Heart left ventricle (tissue), 16 donors: ENCODE measurements around the gene TDRD9. TPM values are rescaled to one million over a fixed set of nuclear protein-coding genes. Genes with fewer than 3 reads are reported as not detected.

Source experiments
- ATAC-seq, 4 donors: fragments of 200-7000 bp; cut with Tn5 transposase; one replicate each; pipeline ENCODE4 v1.9.1; 2020 to 2022; ENCODE audit warnings: moderate library complexity in 4 of 4, mild to moderate bottlenecking in 3 of 4, moderate number of reproducible peaks in 1 of 4
- DNase-seq, 5 donors: peaks; one replicate each; pipeline ENCODE4 v3.0.0-alpha.2; 2020
- H3K27ac ChIP-seq, 12 donors: fragments of 200-600 bp; sonication (generic) in 4 of 12; one replicate each; pipeline versions ENCODE4 v1.5.0 to v1.8.0; 2016 to 2022; ENCODE audit warnings: mild to moderate bottlenecking in 2 of 12
- H3K27me3 ChIP-seq, 9 donors: fragments of 200-600 bp; sonication (generic) in 2 of 9; one replicate each; pipeline versions ENCODE4 v1.5.1 to v1.8.0; 2016 to 2022; ENCODE audit warnings: mild to moderate bottlenecking in 3 of 9
- H3K36me3 ChIP-seq, 9 donors: fragments of 200-600 bp; sonication (generic) in 2 of 9; one replicate each; pipeline versions ENCODE4 v1.5.0 to v1.8.0; 2018 to 2022; ENCODE audit warnings: mild to moderate bottlenecking in 2 of 9
- H3K4me1 ChIP-seq, 12 donors: fragments of 200-600 bp; sonication (generic) in 4 of 12; one replicate each; pipeline versions ENCODE4 v1.5.0 to v1.8.0; 2016 to 2022; ENCODE audit warnings: mild to moderate bottlenecking in 3 of 12
- H3K4me3 ChIP-seq, 12 donors: fragments of 200-600 bp; sonication (generic) in 4 of 12; one replicate each; pipeline versions ENCODE4 v1.5.0 to v1.8.0; 2017 to 2022; ENCODE audit warnings: mild to moderate bottlenecking in 9 of 12, moderate library complexity in 4 of 12
- H3K9me3 ChIP-seq, 12 donors: fragments of 200-600 bp; sonication (generic) in 4 of 12; one replicate each; pipeline versions ENCODE4 v1.5.0 to v1.8.0; 2016 to 2022; ENCODE audit warnings: mild to moderate bottlenecking in 1 of 12
- POLR2A ChIP-seq, 2 donors: fragments of 450-650 bp; IDR thresholded peaks; one replicate each; pipeline ENCODE4 v1.6.1; 2017; ENCODE audit warnings: antibody characterized with exemption in 2 of 2, mild to moderate bottlenecking in 2 of 2, moderate library complexity in 2 of 2
- WGBS, 4 donors: extraction: QIAGEN DNeasy Blood & Tissue Kit in 2 of 4; methylation state at CpG; one replicate each; pipeline versions ENCODE4 v1.1.5 to v1.1.7; 2013 to 2018; 5-methylcytosine and 5-hydroxymethylcytosine counted together
- intact Hi-C, 10 donors: fragments of 100-400 bp; cut with DNase I; formaldehyde crosslinking; loops; one replicate each; pipeline versions ENCODE4 v1.11.1 to v1.14.2; 2022
- polyA plus RNA-seq, 2 donors: library from polyadenylated mRNA; stranded (reverse); fragments of 200-250 nt; gene quantifications; one replicate each; pipeline ENCODE4 v1.2.3, GENCODE V29; 2013
- total RNA-seq, 9 donors: library from RNA; depleted of rRNA in 2 of 9; stranded (reverse); fragments of >200 nt in 2 of 9; fragmentation: NEBNext Ultra II Directional in 3 of 9; extraction: Animal tissue kit (Norgen Biotek cat#: 25700) in 3 of 9; gene quantifications; one replicate each; pipeline versions ENCODE4 v1.1.0 to v1.2.4, GENCODE V29; 2016 to 2023
- TF ChIP-seq, protein P1 (sequence below), 12 donors: fragments of 200-600 bp; sonication (generic) in 4 of 12; IDR thresholded peaks; one replicate each; pipeline versions ENCODE4 v1.5.0 to v1.8.0; 2018 to 2022; ENCODE audit warnings: antibody characterized with exemption in 12 of 12, mild to moderate bottlenecking in 5 of 12
- donor health status: ischemic (EF 13 %, LVEDD 7.1; RV severe dilation, severe dysfunction).
- donor health status: healthy with polysubstance abuse.
- donor health status: DM: no; HTN: yes; CAD: no.
- donor health status: DM: no; HTN: no; CAD: no.
- donor health status: ischemic (EF 25% LVEDD 6.9; RV normal size, moderate dysfunction).
- donor health status: ischemic (EF 25% LVEDD 5.7; RV mildly dilated, moderate dysfunction).
- donor health status: healthy.
- donor health status: DM: yes; HTN: yes; CAD: no.
- donor health status: ischemic (EF 35%, LVEDD 5.7; RV mildly dilated, moderate dysfunction).
- donor health status: nonischemic (EF 11% LVEDD 7.7; RV severe dilation, severe dysfunction).
- donor health status: DM: yes; HTN: yes; CAD: no.
- donor health status: PGD.
- donor health status: ischemic (EF 29% LVEDD 5.4; RV normal size, mild dysfunction).
- donor health status: nonischemic (EF 23%, LVEDD 6.1; RV moderate dilation, normal function).

TDRD9 gene
- total and polyA plus RNA-seq, 11 donors, result 1.1 to 9.6 (median 2.1) TPM

DNA sequence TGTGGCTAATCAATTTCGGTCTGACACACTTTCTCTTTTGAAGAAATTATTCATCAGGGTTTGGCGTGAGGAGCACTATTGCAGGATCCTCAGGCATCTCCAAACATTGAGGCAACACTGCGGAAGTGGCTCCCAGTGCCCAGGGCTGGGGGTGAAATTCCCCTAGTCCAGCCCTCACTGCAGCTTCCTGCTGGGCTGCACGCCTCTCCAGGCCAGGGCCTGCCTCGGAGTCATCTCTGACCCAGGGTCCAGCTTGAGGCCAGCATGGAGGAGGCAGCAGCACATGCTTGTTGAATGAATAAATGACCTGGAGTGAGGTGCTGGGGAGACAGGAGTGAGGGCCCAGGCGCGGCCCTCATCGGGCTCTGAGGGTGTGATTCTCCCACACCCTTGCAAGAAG lies 36.0 kb upstream of the TDRD9 start:
- DNase-seq, result peak in 1 of 5 donors; percentile 6
- intact Hi-C loops, result no loop called here
- no peaks in the 10 kb centered on the region for H3K36me3 ChIP-seq
- no peaks in the 10 kb centered on the region for H3K27me3 ChIP-seq
- ATAC-seq, result no peak
- H3K9me3 ChIP-seq, result no peaks in the 10 kb centered on the region
- H3K4me1 ChIP-seq, result peaks cover 6 to 26% (median 14%) of the 10 kb centered on the region in 12 donors
- WGBS, 4 donors, result 90 to 95% (median 93%) methylated on average over 8 of the region's 8 CpGs
- no peak for TF ChIP-seq POLR2A (IDR thresholded peaks at IDR 0.05)
- TF ChIP-seq, protein P1, sequence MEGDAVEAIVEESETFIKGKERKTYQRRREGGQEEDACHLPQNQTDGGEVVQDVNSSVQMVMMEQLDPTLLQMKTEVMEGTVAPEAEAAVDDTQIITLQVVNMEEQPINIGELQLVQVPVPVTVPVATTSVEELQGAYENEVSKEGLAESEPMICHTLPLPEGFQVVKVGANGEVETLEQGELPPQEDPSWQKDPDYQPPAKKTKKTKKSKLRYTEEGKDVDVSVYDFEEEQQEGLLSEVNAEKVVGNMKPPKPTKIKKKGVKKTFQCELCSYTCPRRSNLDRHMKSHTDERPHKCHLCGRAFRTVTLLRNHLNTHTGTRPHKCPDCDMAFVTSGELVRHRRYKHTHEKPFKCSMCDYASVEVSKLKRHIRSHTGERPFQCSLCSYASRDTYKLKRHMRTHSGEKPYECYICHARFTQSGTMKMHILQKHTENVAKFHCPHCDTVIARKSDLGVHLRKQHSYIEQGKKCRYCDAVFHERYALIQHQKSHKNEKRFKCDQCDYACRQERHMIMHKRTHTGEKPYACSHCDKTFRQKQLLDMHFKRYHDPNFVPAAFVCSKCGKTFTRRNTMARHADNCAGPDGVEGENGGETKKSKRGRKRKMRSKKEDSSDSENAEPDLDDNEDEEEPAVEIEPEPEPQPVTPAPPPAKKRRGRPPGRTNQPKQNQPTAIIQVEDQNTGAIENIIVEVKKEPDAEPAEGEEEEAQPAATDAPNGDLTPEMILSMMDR (IDR thresholded peaks at IDR 0.05), result no peak
- H3K27ac ChIP-seq, result no peak overlapping the region
- H3K4me3 ChIP-seq, result no peak overlapping the region

DNA sequence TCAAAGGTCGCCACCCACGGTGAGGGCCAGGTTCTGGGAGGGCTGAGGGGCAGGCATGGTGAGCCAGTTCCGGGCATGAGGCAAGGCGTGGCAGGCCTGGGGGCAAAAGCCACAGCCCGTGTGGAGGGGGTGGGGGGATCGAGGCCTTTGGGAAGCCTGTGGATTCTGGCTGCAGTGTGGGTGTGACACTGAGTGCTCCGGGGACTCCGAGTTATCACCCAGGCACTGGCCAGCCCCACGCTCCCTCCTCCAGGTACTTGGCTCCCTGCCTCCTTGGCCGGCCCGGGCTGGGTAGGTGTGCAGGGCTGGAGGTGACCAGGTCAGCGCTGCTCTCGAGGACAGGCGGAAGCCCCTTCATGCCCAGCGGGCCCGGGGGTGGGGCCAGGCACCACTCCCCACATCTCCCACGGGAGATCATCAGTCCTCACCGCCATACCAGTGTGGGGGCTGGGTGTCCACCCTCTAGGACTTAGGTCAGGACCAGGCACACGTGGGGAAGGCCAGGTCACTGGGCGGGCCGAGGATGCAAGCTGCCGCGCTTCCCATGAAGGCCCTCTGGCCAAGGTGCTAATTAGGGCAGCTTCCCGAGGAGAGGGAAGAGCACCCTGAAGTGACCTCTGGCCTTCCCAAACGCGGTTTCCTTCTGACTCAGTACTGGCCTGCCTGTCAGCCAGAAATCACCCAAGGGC lies 34.1 kb upstream of the TDRD9 start:
- H3K4me3 ChIP-seq, result no peak overlapping the region

DNA sequence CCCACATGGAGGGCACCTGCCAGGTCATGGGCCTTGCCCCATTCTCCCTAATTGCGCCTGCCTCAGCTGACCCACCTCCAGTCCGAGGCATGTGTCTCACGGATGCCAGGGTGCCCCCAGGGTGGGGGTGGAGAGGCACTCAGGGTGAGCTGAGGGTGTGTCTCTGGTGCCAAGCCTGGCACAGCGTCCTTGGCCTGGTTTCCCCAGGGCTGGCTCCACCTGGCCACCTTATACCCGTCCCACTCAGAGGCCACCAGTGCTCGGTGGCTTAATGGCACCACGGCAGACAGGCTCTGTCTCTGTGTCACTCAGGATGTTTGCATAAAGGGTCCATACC lies 33.6 kb upstream of the TDRD9 start:
- DNase-seq (no peak), ATAC-seq (no peak)
- TF ChIP-seq POLR2A (IDR thresholded peaks at IDR 0.05), result no peak
- TF ChIP-seq, protein P1 (IDR thresholded peaks at IDR 0.05), result no peak
- Histone ChIP-seq H3K27me3 (no peaks in the 10 kb centered on the region), H3K4me1 (peaks cover 6 to 30% (median 14%) of the 10 kb centered on the region in 12 donors), H3K27ac (no peak overlapping the region), H3K9me3 (no peaks in the 10 kb centered on the region), H3K4me3 (no peak overlapping the region), H3K36me3 (no peaks in the 10 kb centered on the region)
- intact Hi-C loops, result no loop called here
- WGBS, 4 donors, result 77 to 86% (median 82%) methylated on average over 5 to 7 of the region's 7 CpGs

More for the DNA sequence above, 34.1 kb upstream of the TDRD9 start:
- Histone ChIP-seq H3K27me3 (no peaks in the 10 kb centered on the region), H3K9me3 (no peaks in the 10 kb centered on the region), H3K36me3 (no peaks in the 10 kb centered on the region), H3K27ac (no peak overlapping the region), H3K4me1 (peaks cover 6 to 34% (median 14%) of the 10 kb centered on the region in 12 donors)
- peak in 1 of 5 donors; percentile 25 for DNase-seq
- intact Hi-C loops, result no loop called here
- TF ChIP-seq, protein P1 (IDR thresholded peaks at IDR 0.05), result no peak
- TF ChIP-seq POLR2A (IDR thresholded peaks at IDR 0.05), result no peak
- ATAC-seq, result no peak
- 54 to 77% (median 66%) methylated on average over 8 to 26 of the region's 26 CpGs for WGBS, 4 donors

DNA sequence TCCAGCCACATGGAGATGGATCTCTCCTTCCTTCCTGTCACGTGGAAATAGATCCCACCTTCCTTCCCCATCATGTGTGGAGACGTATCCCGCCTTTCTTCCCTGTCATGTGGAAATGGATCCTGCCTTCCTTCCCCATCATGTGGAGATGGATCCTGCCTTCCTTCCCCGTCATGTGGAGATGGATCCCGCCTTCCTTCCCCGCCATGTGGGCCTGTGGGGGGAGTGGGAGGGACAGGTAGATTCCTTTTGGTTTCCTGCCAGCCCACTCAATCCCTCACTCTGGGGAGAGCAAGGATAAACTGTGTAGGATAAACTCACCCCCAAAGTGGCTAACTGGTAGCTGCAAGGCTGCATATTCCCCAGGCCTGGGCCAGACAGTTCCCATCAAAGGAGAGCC lies 31.7 kb upstream of the TDRD9 start:
- no peak for ATAC-seq
- no peak overlapping the region for H3K27ac ChIP-seq
- 63 to 74% (median 69%) methylated on average over 6 of the region's 6 CpGs for WGBS, 4 donors
- no peaks in the 10 kb centered on the region for H3K9me3 ChIP-seq
- intact Hi-C loops, result no loop called here
- H3K27me3 ChIP-seq, result no peaks in the 10 kb centered on the region
- DNase-seq, result peak in 1 of 5 donors; percentile 16
- TF ChIP-seq POLR2A (IDR thresholded peaks at IDR 0.05), result no peak
- TF ChIP-seq, protein P1 (IDR thresholded peaks at IDR 0.05), result no peak
- H3K4me3 ChIP-seq, result no peak overlapping the region
- peaks cover 0 to 18% (median 3%) of the 10 kb centered on the region in 12 donors for H3K4me1 ChIP-seq
- no peaks in the 10 kb centered on the region for H3K36me3 ChIP-seq
